K562 (cell line): Measurements from ENCODE around the gene TNFSF13. TPM values are rescaled to one million over a fixed set of nuclear protein-coding genes. Genes with fewer than 3 reads are reported as not detected.

Source experiments
- BRCA1 ChIP-seq, 2 experiments: fragments of 450-650 bp in 1 of 2; sonication (generic) in 1 of 2; formaldehyde crosslinking in 1 of 2; IDR thresholded peaks; 2 replicates each; pipeline versions ENCODE4 v1.5.0 to v1.6.1; 2017 to 2020; ENCODE audit warnings: mild to moderate bottlenecking in 1 of 2, missing genetic modification reagents in 1 of 2
- BRF1 ChIP-seq: IDR thresholded peaks from 3 replicates; pipeline ENCODE4 v1.6.1; 2011; ENCODE audit warnings: borderline replicate concordance, mild to moderate bottlenecking; ENCODE audit not compliant: insufficient read length; ENCODE audit errors: extremely low read depth
- CCAR2 ChIP-seq: fragments of 200-400 bp; formaldehyde crosslinking; IDR thresholded peaks from 2 replicates; pipeline ENCODE4 v1.6.1; 2017; ENCODE audit warnings: mild to moderate bottlenecking, low read depth, low read length
- FOS ChIP-seq: IDR thresholded peaks from 3 replicates; pipeline ENCODE4 v1.6.1; 2011; ENCODE audit not compliant: insufficient read length; ENCODE audit errors: extremely low read depth
- FOSL1 ChIP-seq: fragments of 200-800 bp; sonication (Bioruptor generic); conservative IDR thresholded peaks from 2 replicates; pipeline ENCODE4 v1.6.1; 2016; ENCODE audit warnings: missing genetic modification characterization, missing compliant biosample characterization
- FOXA3 ChIP-seq, 2 experiments: fragments of 450-650 bp in 1 of 2; sonication (generic) in 1 of 2; formaldehyde crosslinking; IDR thresholded peaks in 1 of 2; conservative IDR thresholded peaks in 1 of 2; 2 replicates each; pipeline versions ENCODE4 v1.4.0 to v1.8.0; 2020 to 2022; ENCODE audit warnings: mild to moderate bottlenecking in 2 of 2, missing genetic modification reagents in 1 of 2
- HDAC3 ChIP-seq: fragments of 450-650 bp; IDR thresholded peaks from 2 replicates; pipeline ENCODE4 v1.6.1; 2018; ENCODE audit warnings: borderline replicate concordance, mild to moderate bottlenecking, moderate library complexity; ENCODE audit not compliant: partially characterized antibody
- KAT2B ChIP-seq: IDR thresholded peaks from one replicate; pipeline ENCODE4 v1.6.1; 2012; ENCODE audit warnings: low read depth, mild to moderate bottlenecking, control low read depth, inconsistent platforms, low read length, moderate library complexity
- KAT8 ChIP-seq: fragments of 450-650 bp; IDR thresholded peaks from 2 replicates; pipeline ENCODE4 v1.6.1; 2016; ENCODE audit warnings: low read depth, mild to moderate bottlenecking
- KHSRP ChIP-seq: fragments of 450-650 bp; IDR thresholded peaks from 2 replicates; pipeline ENCODE4 v1.6.1; 2017
- LEF1 ChIP-seq: fragments of 450-650 bp; IDR thresholded peaks from 2 replicates; pipeline ENCODE4 v1.6.1; 2016; ENCODE audit warnings: mild to moderate bottlenecking
- NCOA1 ChIP-seq: fragments of 450-650 bp; IDR thresholded peaks from 2 replicates; pipeline ENCODE4 v1.6.1; 2016; ENCODE audit warnings: low read depth
- NCOA4 ChIP-seq: fragments of 450-650 bp; IDR thresholded peaks from 2 replicates; pipeline ENCODE4 v1.6.1; 2018; ENCODE audit warnings: mild to moderate bottlenecking; ENCODE audit not compliant: partially characterized antibody
- PHB ChIP-seq: fragments of 250-450 bp; sonication (Bioruptor Pico); IDR thresholded peaks from 2 replicates; pipeline ENCODE4 v1.5.0; 2021
- SAFB2 ChIP-seq: fragments of 200-400 bp; formaldehyde crosslinking; IDR thresholded peaks from 2 replicates; pipeline ENCODE4 v1.6.1; 2018; ENCODE audit warnings: borderline replicate concordance, low read length, low read depth, moderate library complexity; ENCODE audit not compliant: severe bottlenecking
- TARDBP ChIP-seq: fragments of 450-650 bp; IDR thresholded peaks from 2 replicates; pipeline ENCODE4 v1.6.1; 2016
- TCF7L2 ChIP-seq: fragments of 150-350 bp; IDR thresholded peaks from 2 replicates; pipeline ENCODE4 v1.6.1; 2016; ENCODE audit warnings: low read depth, mild to moderate bottlenecking, low read length, moderate library complexity
- TEAD4 ChIP-seq, 2 experiments: sonication (generic) in 1 of 2; formaldehyde crosslinking in 1 of 2; IDR thresholded peaks; 2 replicates each; pipeline versions ENCODE4 v1.6.1 to v1.8.0; 2012 to 2022; ENCODE audit warnings: borderline replicate concordance in 1 of 2, inconsistent platforms in 1 of 2, low read length in 1 of 2, mild to moderate bottlenecking in 1 of 2, missing genetic modification reagents in 1 of 2
- YBX1 ChIP-seq: fragments of 450-650 bp; IDR thresholded peaks from 2 replicates; pipeline ENCODE4 v1.7.1; 2016; ENCODE audit warnings: mild to moderate bottlenecking
- ZBED1 ChIP-seq: IDR thresholded peaks from 2 replicates; pipeline ENCODE4 v1.6.1; 2014
- ZZZ3 ChIP-seq: fragments of 450-650 bp; IDR thresholded peaks from 2 replicates; pipeline ENCODE4 v1.6.1; 2016; ENCODE audit warnings: antibody characterized with exemption, mild to moderate bottlenecking, moderate library complexity
- polyA plus RNA-seq, 8 experiments: library from polyadenylated mRNA; depleted of rRNA in 4 of 8; stranded (reverse) in 5 of 8; unstranded in 3 of 8; fragments of >200 nt; fragmentation: Nextera tagmentation in 2 of 8; fragmentation: Illumina TruSeq in 1 of 8; extraction: Ambion mirVana in 2 of 8; extraction: Trizol in 1 of 8; gene quantifications; 2 replicates each; pipeline versions ENCODE4 v1.2.1 to v1.2.3, GENCODE V29; 2011 to 2014; ENCODE audit warnings: inconsistent platforms in 1 of 8, missing spikeins in 1 of 8
- total RNA-seq, 7 experiments: library from RNA; depleted of rRNA in 6 of 7; stranded (reverse); fragments of >200 nt in 6 of 7; fragmentation: Illumina TruSeq in 2 of 7; extraction: Trizol in 2 of 7; gene quantifications; 2 replicates each; pipeline versions ENCODE4 v1.2.1 to v1.2.3, GENCODE V29; 2011 to 2021; ENCODE audit warnings: low replicate concordance in 1 of 7
- TF ChIP-seq, protein P1 (sequence below): fragments of 250-450 bp; sonication (Bioruptor Pico); IDR thresholded peaks from 2 replicates; pipeline ENCODE4 v1.8.0; 2021; ENCODE audit warnings: mild to moderate bottlenecking, moderate library complexity
- TF ChIP-seq, protein P2 (sequence below): fragments of 250-450 bp; sonication (Bioruptor Pico); IDR thresholded peaks from 2 replicates; pipeline ENCODE4 v1.4.0; 2020; ENCODE audit warnings: mild to moderate bottlenecking, moderate library complexity

The TNFSF13 gene
- total and polyA plus RNA-seq, 9 of the 15 experiments (the other 6 are each of a cell fraction or from before 2014, with no cell fraction given) = 0.04 to 0.51 (median 0.19) TPM; not detected in 1

- TF ChIP-seq TCF7L2 (no peak), TARDBP (no peak), NCOA1 (no peak), BRF1 (no peak), ZBED1 (no peak), FOS (no peak), SAFB2 (no peak), KAT2B (no peak), KHSRP (no peak), FOSL1 (peak; percentile 60), FOXA3 (CRISPR knock-in tag; conservative IDR thresholded peaks at IDR 0.05 in 1 of 2, IDR thresholded peaks at IDR 0.05 in 1 of 2) (peak; percentile 46 to 82; a peak in 3 of 4 replicates), CCAR2 (no peak), ZZZ3 (no peak), LEF1 (no peak), HDAC3 (no peak), PHB (CRISPR knock-in tag) (no peak), YBX1 (no peak), KAT8 (no peak), NCOA4 (no peak), TEAD4 (IDR thresholded peaks at IDR 0.05; ENCODE audit: low read length) (no peak; the same call in 1 of the 2 replicates), TEAD4 (CRISPR knock-in tag; IDR thresholded peaks at IDR 0.05; ENCODE audit: borderline replicate concordance) (no peak), BRCA1 (IDR thresholded peaks at IDR 0.05) (no peak), BRCA1 (CRISPR knock-in tag; IDR thresholded peaks at IDR 0.05) (no peak)
- TF ChIP-seq, protein P1, sequence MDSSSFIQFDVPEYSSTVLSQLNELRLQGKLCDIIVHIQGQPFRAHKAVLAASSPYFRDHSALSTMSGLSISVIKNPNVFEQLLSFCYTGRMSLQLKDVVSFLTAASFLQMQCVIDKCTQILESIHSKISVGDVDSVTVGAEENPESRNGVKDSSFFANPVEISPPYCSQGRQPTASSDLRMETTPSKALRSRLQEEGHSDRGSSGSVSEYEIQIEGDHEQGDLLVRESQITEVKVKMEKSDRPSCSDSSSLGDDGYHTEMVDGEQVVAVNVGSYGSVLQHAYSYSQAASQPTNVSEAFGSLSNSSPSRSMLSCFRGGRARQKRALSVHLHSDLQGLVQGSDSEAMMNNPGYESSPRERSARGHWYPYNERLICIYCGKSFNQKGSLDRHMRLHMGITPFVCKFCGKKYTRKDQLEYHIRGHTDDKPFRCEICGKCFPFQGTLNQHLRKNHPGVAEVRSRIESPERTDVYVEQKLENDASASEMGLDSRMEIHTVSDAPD (CRISPR knock-in tag) = no peak
- TF ChIP-seq, protein P2, sequence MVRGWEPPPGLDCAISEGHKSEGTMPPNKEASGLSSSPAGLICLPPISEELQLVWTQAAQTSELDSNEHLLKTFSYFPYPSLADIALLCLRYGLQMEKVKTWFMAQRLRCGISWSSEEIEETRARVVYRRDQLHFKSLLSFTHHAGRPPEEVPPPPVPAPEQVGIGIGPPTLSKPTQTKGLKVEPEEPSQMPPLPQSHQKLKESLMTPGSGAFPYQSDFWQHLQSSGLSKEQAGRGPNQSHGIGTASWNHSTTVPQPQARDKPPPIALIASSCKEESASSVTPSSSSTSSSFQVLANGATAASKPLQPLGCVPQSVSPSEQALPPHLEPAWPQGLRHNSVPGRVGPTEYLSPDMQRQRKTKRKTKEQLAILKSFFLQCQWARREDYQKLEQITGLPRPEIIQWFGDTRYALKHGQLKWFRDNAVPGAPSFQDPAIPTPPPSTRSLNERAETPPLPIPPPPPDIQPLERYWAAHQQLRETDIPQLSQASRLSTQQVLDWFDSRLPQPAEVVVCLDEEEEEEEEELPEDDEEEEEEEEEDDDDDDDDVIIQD (CRISPR knock-in tag) = no peak
Observed at GRCh38 chr17:7579001-7579833, 20.7 kb downstream of the TNFSF13 start, which contains the start of gene CD68 (continued).
